HCT116 (cell line): ENCODE data around the gene LIN52. TPM values are rescaled to one million over a fixed set of nuclear protein-coding genes. Genes with fewer than 3 reads are reported as not detected.

Source experiments
- ATAC-seq: fragments of 200-7000 bp; cut with Tn5 transposase; 2 replicates; pipeline ENCODE4 v1.9.1; 2020; ENCODE audit warnings: mild to moderate bottlenecking, moderate library complexity
- BruUV-seq: library from RNA; stranded (reverse); fragments of 400-500 nt; replicated peaks from 2 replicates; lab custom pipeline; 2021; lab: Mats Ljungman, UMichigan
- CTCF ChIA-PET: fragments of 300-600 bp; sonication (Branson Sonifier 250); formaldehyde crosslinking; loops from one replicate; lab custom pipeline; 2021; ENCODE audit warnings: antibody characterized with exemption; lab: Charles Lee
- POLR2A ChIA-PET: fragments of 300-600, 350-600 bp; sonication (Branson Sonifier 250); formaldehyde crosslinking; loops from one replicate; lab custom pipeline; 2021; ENCODE audit warnings: antibody characterized with exemption; lab: Charles Lee
- RAD21 ChIA-PET, 2 experiments: fragments of 300-600 bp; sonication (Branson Sonifier 250); formaldehyde crosslinking; loops; one replicate each; lab custom pipeline; 2023; ENCODE audit warnings: low total read pairs in 2 of 2; ENCODE audit not compliant: uncharacterized antibody in 2 of 2, unreplicated experiment in 2 of 2, low non-redundant PET in 1 of 2; lab: Charles Lee
- DNase-seq: peaks from one replicate; pipeline ENCODE4 v3.0.0-alpha.2; 2010; ENCODE audit warnings: low read depth, low spot score
- H2AFZ ChIP-seq: fragments of 200-600 bp; shearing (Covaris generic), sonication (generic); 2 replicates; pipeline ENCODE4 v1.6.1; 2017; ENCODE audit warnings: low read depth, mixed run types, mixed read lengths, antibody characterized with exemption, low read length; ENCODE audit not compliant: poor library complexity, severe bottlenecking
- H3K27ac ChIP-seq: 2 replicates; pipeline ENCODE4 v1.5.1; 2012; ENCODE audit warnings: low read depth, low read length
- H3K27me3 ChIP-seq: fragments of 200-600 bp; sonication (generic); 2 replicates; pipeline ENCODE4 v1.6.1; 2016; ENCODE audit warnings: mixed run types, low read length, mixed read lengths; ENCODE audit not compliant: insufficient read depth
- H3K36me3 ChIP-seq, 2 experiments: fragments of 200-500 bp in 1 of 2; fragments of 200-600 bp in 1 of 2; sonication (Bioruptor generic) in 1 of 2; sonication (generic) in 1 of 2; 2 replicates each; pipeline versions ENCODE4 v1.5.1 to v1.6.1; 2014 to 2016; ENCODE audit warnings: low read length in 2 of 2, inconsistent platforms in 1 of 2, mixed read lengths in 1 of 2, mixed run types in 1 of 2; ENCODE audit not compliant: insufficient read depth in 2 of 2, control insufficient read depth in 1 of 2
- H3K4me1 ChIP-seq, 2 experiments: fragments of 200-600 bp in 1 of 2; sonication (generic) in 1 of 2; 2 replicates each; pipeline versions ENCODE4 v1.5.1 to v1.6.1; 2012 to 2017; ENCODE audit warnings: low read length in 2 of 2, inconsistent platforms in 1 of 2, mild to moderate bottlenecking in 1 of 2, mixed read lengths in 1 of 2, mixed run types in 1 of 2, moderate library complexity in 1 of 2; ENCODE audit not compliant: insufficient read depth in 2 of 2, control insufficient read depth in 1 of 2
- H3K4me2 ChIP-seq: fragments of 200-600 bp; sonication (generic); 2 replicates; pipeline ENCODE4 v1.6.1; 2017; ENCODE audit warnings: mixed run types, low read length, mixed read lengths
- H3K4me3 ChIP-seq, 2 experiments: fragments of 200-600 bp in 1 of 2; sonication (generic) in 1 of 2; replicated peaks in 1 of 2; 2 replicates each; pipeline ENCODE4 v1.5.1; 2011 to 2016; ENCODE audit warnings: low read length in 2 of 2, control low read depth in 1 of 2, low read depth in 1 of 2, mild to moderate bottlenecking in 1 of 2, mixed read lengths in 1 of 2, mixed run types in 1 of 2
- H3K79me2 ChIP-seq: fragments of 200-600 bp; sonication (generic); 2 replicates; pipeline ENCODE4 v1.6.1; 2017; ENCODE audit warnings: mild to moderate bottlenecking, mixed run types, low read length, moderate library complexity, mixed read lengths; ENCODE audit not compliant: insufficient read depth
- H3K9ac ChIP-seq: fragments of 200-600 bp; sonication (generic); 2 replicates; pipeline ENCODE4 v1.6.1; 2016; ENCODE audit warnings: low read length, mixed read lengths
- H3K9me2 ChIP-seq: fragments of 200-600 bp; sonication (generic), shearing (Covaris generic); 2 replicates; pipeline ENCODE4 v1.6.1; 2017; ENCODE audit warnings: mixed run types, mild to moderate bottlenecking, moderate library complexity; ENCODE audit not compliant: insufficient read depth
- H3K9me3 ChIP-seq, 2 experiments: fragments of 200-500 bp in 1 of 2; fragments of 200-600 bp in 1 of 2; sonication (Bioruptor generic) in 1 of 2; sonication (generic) in 1 of 2; 2 replicates each; pipeline ENCODE4 v1.6.1; 2014 to 2017; ENCODE audit warnings: low read length in 2 of 2, mixed read lengths in 2 of 2, inconsistent platforms in 1 of 2, low read depth in 1 of 2, mild to moderate bottlenecking in 1 of 2, mixed run types in 1 of 2, moderate library complexity in 1 of 2; ENCODE audit not compliant: control insufficient read depth in 1 of 2, insufficient read depth in 1 of 2
- H4K20me1 ChIP-seq: fragments of 200-600 bp; sonication (generic), shearing (Covaris generic); 2 replicates; pipeline ENCODE4 v1.6.1; 2017; ENCODE audit warnings: mixed run types, mild to moderate bottlenecking, moderate library complexity; ENCODE audit not compliant: insufficient read depth
- CBX3 ChIP-seq: IDR thresholded peaks from 2 replicates; pipeline ENCODE4 v1.6.1; 2012; ENCODE audit warnings: low read depth
- CEBPB ChIP-seq: IDR thresholded peaks from 2 replicates; pipeline ENCODE4 v1.6.1; 2012; ENCODE audit warnings: low read depth
- EGR1 ChIP-seq: IDR thresholded peaks from 2 replicates; pipeline ENCODE4 v1.6.1; 2012; ENCODE audit warnings: low read depth
- ELF1 ChIP-seq: IDR thresholded peaks from 2 replicates; pipeline ENCODE4 v1.6.1; 2012; ENCODE audit warnings: low read depth, borderline replicate concordance
- EZH2 ChIP-seq: fragments of 200-600 bp; sonication (generic); IDR thresholded peaks from 2 replicates; pipeline ENCODE4 v1.6.1; 2017; ENCODE audit warnings: antibody characterized with exemption, mixed run types
- EZH2phosphoT487 ChIP-seq: fragments of 200-600 bp; IDR thresholded peaks from 2 replicates; pipeline ENCODE4 v1.6.1; 2018; ENCODE audit warnings: antibody characterized with exemption, borderline replicate concordance
- FOSL1 ChIP-seq: IDR thresholded peaks from 2 replicates; pipeline ENCODE4 v1.6.1; 2012; ENCODE audit warnings: low read depth
- POLR2A ChIP-seq: IDR thresholded peaks from 2 replicates; pipeline ENCODE4 v1.7.0; 2011; ENCODE audit warnings: borderline replicate concordance; ENCODE audit not compliant: insufficient read depth, insufficient read length; ENCODE audit errors: extremely low read depth
- SP1 ChIP-seq: IDR thresholded peaks from 2 replicates; pipeline ENCODE4 v1.6.1; 2012; ENCODE audit warnings: low read depth
- SRF ChIP-seq: IDR thresholded peaks from 2 replicates; pipeline ENCODE4 v1.6.1; 2012; ENCODE audit warnings: low read depth
- TCF7L2 ChIP-seq: IDR thresholded peaks from 2 replicates; pipeline ENCODE4 v1.7.0; 2011; ENCODE audit warnings: borderline replicate concordance, inconsistent platforms; ENCODE audit not compliant: insufficient read depth, insufficient read length; ENCODE audit errors: extremely low read depth
- YY1 ChIP-seq: IDR thresholded peaks from 2 replicates; pipeline ENCODE4 v1.6.1; 2011; ENCODE audit warnings: low read length, low read depth, moderate library complexity, mild to moderate bottlenecking; ENCODE audit not compliant: insufficient replicate concordance; ENCODE audit errors: extremely low read depth
- ZFX ChIP-seq: fragments of 450-650 bp; IDR thresholded peaks from 2 replicates; pipeline ENCODE4 v1.6.1; 2017
- ZNF274 ChIP-seq: fragments of 200-500 bp; sonication (Bioruptor generic); IDR thresholded peaks from 2 replicates; pipeline ENCODE4 v1.6.1; 2014; ENCODE audit warnings: mild to moderate bottlenecking, low read depth, low read length, inconsistent platforms
- intact Hi-C: fragments of 100-400 bp; cut with micrococcal nuclease; formaldehyde crosslinking; loops from 2 replicates; pipeline ENCODE4 v1.10.0; 2022
- total RNA-seq: library from RNA; stranded (reverse); gene quantifications from one replicate; pipeline ENCODE4 v1.2.1, GENCODE V29; 2021; ENCODE audit not compliant: unreplicated experiment
- TF ChIP-seq, protein P1 (sequence below): IDR thresholded peaks from 2 replicates; pipeline ENCODE4 v1.6.1; 2012
- TF ChIP-seq, protein P2 (sequence below): IDR thresholded peaks from 2 replicates; pipeline ENCODE4 v1.6.1; 2012; ENCODE audit warnings: low read depth
- TF ChIP-seq, protein P3 (sequence below): IDR thresholded peaks from 2 replicates; pipeline ENCODE4 v1.6.1; 2012
- TF ChIP-seq, protein P4 (sequence below), 3 experiments: fragments of 200-600 bp in 1 of 3; sonication (generic) in 1 of 3; IDR thresholded peaks in 2 of 3; conservative IDR thresholded peaks in 1 of 3; 2 replicates each; pipeline ENCODE4 v1.5.1; 2012 to 2017; ENCODE audit warnings: low read depth in 2 of 3, low read length in 2 of 3, antibody characterized with exemption in 1 of 3, borderline replicate concordance in 1 of 3, control low read depth in 1 of 3, mild to moderate bottlenecking in 1 of 3, mixed read lengths in 1 of 3, mixed run types in 1 of 3, moderate library complexity in 1 of 3; ENCODE audit not compliant: insufficient read depth in 1 of 3
- TF ChIP-seq, protein P5 (sequence below): IDR thresholded peaks from 2 replicates; pipeline ENCODE4 v1.6.1; 2011; ENCODE audit warnings: mild to moderate bottlenecking, low read length, moderate library complexity; ENCODE audit not compliant: insufficient replicate concordance; ENCODE audit errors: extremely low read depth

Gene LIN52
- total RNA-seq, 1 experiment from 2014 or later, result 9.6 TPM

DNA sequence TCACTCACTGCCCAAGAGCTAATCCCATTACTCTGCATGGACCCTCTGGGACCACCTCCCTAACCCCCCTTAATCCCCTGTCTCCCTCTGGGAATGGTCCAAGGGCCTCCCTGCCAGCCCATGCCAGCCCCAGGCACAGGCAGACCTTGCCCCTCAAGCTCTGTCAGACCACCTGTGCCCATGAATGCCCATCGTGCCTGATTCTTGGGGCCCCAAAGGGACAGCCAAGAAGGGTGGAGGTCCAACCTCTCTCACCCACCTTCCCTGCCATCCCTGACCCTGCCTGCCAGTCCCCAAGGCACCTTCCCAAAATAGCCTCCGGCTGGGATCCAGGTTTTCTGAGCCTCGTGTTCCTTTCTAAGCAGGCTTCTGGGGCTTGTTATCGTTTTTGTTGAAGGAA lies 133.7 kb downstream of the LIN52 start:
- no peaks in the 10 kb centered on the region for H3K27me3 ChIP-seq
- H3K9me3 ChIP-seq, result no peaks in the 10 kb centered on the region
- peaks cover 0 to 11% of the 10 kb centered on the region in 2 experiments; a peak in 1 of 4 replicates for H3K4me1 ChIP-seq
- H3K79me2 ChIP-seq, result no peaks in the 10 kb centered on the region
- no peaks in the 10 kb centered on the region for H3K9me2 ChIP-seq
- H3K9ac ChIP-seq, result no peak overlapping the region
- H3K4me2 ChIP-seq, result no peak overlapping the region; the same call in 1 of the 2 replicates
- ChIA-PET RAD21 (no interaction called here), POLR2A (no interaction called here), CTCF (interaction anchor here (1.3 kb wide), 1 partner anchor 9 kb away, joined by 6 read pairs; no protein-coding TSS in a partner anchor)
- no peaks in the 10 kb centered on the region for H3K36me3 ChIP-seq
- DNase-seq (no peak), ATAC-seq (no peak)
- H2AFZ ChIP-seq, result no peak overlapping the region
- no TSS peak for BruUV-seq
- intact Hi-C loops, result loop anchor here (2.0 to 5.0 kb wide), 2 partner anchors 34 to 76 kb away; no protein-coding TSS in a partner anchor
- no peak overlapping the region for H3K4me3 ChIP-seq
- TF ChIP-seq FOSL1 (no peak), TCF7L2 (no peak), SP1 (no peak), YY1 (no peak), SRF (no peak), ZFX (no peak), POLR2A (no peak), EZH2phosphoT487 (no peak), CBX3 (no peak), CEBPB (no peak), EZH2 (no peak), EGR1 (no peak), ZNF274 (no peak), ELF1 (no peak)
- TF ChIP-seq, protein P1, sequence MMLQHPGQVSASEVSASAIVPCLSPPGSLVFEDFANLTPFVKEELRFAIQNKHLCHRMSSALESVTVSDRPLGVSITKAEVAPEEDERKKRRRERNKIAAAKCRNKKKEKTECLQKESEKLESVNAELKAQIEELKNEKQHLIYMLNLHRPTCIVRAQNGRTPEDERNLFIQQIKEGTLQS, result no peak
- TF ChIP-seq, protein P2, sequence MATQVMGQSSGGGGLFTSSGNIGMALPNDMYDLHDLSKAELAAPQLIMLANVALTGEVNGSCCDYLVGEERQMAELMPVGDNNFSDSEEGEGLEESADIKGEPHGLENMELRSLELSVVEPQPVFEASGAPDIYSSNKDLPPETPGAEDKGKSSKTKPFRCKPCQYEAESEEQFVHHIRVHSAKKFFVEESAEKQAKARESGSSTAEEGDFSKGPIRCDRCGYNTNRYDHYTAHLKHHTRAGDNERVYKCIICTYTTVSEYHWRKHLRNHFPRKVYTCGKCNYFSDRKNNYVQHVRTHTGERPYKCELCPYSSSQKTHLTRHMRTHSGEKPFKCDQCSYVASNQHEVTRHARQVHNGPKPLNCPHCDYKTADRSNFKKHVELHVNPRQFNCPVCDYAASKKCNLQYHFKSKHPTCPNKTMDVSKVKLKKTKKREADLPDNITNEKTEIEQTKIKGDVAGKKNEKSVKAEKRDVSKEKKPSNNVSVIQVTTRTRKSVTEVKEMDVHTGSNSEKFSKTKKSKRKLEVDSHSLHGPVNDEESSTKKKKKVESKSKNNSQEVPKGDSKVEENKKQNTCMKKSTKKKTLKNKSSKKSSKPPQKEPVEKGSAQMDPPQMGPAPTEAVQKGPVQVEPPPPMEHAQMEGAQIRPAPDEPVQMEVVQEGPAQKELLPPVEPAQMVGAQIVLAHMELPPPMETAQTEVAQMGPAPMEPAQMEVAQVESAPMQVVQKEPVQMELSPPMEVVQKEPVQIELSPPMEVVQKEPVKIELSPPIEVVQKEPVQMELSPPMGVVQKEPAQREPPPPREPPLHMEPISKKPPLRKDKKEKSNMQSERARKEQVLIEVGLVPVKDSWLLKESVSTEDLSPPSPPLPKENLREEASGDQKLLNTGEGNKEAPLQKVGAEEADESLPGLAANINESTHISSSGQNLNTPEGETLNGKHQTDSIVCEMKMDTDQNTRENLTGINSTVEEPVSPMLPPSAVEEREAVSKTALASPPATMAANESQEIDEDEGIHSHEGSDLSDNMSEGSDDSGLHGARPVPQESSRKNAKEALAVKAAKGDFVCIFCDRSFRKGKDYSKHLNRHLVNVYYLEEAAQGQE, result no peak
- TF ChIP-seq, protein P3, sequence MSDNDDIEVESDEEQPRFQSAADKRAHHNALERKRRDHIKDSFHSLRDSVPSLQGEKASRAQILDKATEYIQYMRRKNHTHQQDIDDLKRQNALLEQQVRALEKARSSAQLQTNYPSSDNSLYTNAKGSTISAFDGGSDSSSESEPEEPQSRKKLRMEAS, result no peak
- TF ChIP-seq, protein P4, sequence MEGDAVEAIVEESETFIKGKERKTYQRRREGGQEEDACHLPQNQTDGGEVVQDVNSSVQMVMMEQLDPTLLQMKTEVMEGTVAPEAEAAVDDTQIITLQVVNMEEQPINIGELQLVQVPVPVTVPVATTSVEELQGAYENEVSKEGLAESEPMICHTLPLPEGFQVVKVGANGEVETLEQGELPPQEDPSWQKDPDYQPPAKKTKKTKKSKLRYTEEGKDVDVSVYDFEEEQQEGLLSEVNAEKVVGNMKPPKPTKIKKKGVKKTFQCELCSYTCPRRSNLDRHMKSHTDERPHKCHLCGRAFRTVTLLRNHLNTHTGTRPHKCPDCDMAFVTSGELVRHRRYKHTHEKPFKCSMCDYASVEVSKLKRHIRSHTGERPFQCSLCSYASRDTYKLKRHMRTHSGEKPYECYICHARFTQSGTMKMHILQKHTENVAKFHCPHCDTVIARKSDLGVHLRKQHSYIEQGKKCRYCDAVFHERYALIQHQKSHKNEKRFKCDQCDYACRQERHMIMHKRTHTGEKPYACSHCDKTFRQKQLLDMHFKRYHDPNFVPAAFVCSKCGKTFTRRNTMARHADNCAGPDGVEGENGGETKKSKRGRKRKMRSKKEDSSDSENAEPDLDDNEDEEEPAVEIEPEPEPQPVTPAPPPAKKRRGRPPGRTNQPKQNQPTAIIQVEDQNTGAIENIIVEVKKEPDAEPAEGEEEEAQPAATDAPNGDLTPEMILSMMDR (IDR thresholded peaks at IDR 0.05 in 2 of 3, conservative IDR thresholded peaks at IDR 0.05 in 1 of 3; ENCODE audit: borderline replicate concordance in 1 of 3, insufficient read depth in 1 of 3, low read depth in 2 of 3, low read length in 2 of 3), result no peak
- TF ChIP-seq, protein P5, sequence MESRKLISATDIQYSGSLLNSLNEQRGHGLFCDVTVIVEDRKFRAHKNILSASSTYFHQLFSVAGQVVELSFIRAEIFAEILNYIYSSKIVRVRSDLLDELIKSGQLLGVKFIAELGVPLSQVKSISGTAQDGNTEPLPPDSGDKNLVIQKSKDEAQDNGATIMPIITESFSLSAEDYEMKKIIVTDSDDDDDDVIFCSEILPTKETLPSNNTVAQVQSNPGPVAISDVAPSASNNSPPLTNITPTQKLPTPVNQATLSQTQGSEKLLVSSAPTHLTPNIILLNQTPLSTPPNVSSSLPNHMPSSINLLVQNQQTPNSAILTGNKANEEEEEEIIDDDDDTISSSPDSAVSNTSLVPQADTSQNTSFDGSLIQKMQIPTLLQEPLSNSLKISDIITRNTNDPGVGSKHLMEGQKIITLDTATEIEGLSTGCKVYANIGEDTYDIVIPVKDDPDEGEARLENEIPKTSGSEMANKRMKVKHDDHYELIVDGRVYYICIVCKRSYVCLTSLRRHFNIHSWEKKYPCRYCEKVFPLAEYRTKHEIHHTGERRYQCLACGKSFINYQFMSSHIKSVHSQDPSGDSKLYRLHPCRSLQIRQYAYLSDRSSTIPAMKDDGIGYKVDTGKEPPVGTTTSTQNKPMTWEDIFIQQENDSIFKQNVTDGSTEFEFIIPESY, result no peak
- H4K20me1 ChIP-seq, result no peaks in the 10 kb centered on the region
- no peak overlapping the region for H3K27ac ChIP-seq
